ENCODE data around the gene MAML2.
"Not testable (repeated sequence)": the region's sequence is repeated elsewhere in the genome, so short reads cannot be mapped to it uniquely, and the experiment has no call there.

Gene MAML2

DNA sequence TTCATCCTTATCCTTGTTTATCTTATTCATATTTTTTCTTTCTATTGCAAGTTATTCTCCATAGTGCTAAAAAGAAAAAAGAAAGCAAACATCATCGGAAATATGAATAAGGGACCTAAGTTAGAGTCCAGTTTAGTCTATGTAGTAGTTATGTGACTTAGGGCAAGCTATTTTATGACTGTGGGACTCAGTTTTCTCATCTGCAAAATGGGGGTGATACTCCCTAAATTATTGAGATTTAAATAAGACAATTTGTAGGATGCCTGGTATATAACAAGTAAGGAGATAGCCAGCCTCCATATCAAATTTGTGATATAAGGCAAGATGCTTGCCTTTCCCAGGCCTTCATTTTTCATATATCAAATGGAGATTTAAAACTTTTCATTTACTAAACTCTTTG, 69.5 kb downstream of the MAML2 start:
- DNase-seq (ENCODE audit: low spot score), result no peak
- no peak overlapping the region for H3K27ac ChIP-seq
- ChIA-PET POLR2A (ENCODE audit: low non-redundant PET) (no interaction called here), CTCF (no interaction called here)
- TF ChIP-seq, protein P1, sequence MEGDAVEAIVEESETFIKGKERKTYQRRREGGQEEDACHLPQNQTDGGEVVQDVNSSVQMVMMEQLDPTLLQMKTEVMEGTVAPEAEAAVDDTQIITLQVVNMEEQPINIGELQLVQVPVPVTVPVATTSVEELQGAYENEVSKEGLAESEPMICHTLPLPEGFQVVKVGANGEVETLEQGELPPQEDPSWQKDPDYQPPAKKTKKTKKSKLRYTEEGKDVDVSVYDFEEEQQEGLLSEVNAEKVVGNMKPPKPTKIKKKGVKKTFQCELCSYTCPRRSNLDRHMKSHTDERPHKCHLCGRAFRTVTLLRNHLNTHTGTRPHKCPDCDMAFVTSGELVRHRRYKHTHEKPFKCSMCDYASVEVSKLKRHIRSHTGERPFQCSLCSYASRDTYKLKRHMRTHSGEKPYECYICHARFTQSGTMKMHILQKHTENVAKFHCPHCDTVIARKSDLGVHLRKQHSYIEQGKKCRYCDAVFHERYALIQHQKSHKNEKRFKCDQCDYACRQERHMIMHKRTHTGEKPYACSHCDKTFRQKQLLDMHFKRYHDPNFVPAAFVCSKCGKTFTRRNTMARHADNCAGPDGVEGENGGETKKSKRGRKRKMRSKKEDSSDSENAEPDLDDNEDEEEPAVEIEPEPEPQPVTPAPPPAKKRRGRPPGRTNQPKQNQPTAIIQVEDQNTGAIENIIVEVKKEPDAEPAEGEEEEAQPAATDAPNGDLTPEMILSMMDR (conservative IDR thresholded peaks at IDR 0.05; ENCODE audit: low read depth), result no peak

DNA sequence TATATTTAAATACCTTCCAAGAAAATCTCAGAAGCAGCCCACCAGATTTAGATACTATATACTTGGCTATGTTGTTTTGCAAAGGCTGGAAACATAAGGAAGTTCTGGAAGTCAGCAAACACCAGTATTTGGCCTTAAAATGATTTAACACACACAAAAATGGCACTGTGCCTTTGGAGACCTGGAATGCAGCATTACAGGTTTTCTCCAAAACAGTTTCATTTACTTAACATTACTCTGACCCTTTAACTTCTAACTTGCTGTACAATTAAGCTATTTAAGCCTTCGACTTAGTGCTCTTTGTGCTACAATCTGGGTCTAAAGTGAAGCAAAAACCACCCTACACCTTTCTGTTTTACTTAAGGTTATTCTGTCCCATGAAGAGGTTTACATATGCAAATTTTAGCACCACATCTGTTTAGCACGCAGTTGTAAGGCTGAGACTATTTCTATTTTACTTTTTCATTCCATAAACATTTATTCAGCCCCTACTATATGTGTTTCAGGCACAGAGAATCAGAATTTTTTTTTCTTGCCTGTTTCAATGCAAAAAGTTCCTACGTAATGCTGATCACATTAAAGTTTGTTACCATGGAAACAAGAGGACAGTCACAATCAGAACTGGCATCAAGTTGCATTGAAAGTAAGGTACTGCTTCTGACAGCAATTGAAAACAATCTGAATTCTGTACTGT, 70.3 kb downstream of the MAML2 start:
- ChIA-PET POLR2A (ENCODE audit: low non-redundant PET) (no interaction called here), CTCF (no interaction called here)
- no peak for DNase-seq (ENCODE audit: low spot score)

DNA sequence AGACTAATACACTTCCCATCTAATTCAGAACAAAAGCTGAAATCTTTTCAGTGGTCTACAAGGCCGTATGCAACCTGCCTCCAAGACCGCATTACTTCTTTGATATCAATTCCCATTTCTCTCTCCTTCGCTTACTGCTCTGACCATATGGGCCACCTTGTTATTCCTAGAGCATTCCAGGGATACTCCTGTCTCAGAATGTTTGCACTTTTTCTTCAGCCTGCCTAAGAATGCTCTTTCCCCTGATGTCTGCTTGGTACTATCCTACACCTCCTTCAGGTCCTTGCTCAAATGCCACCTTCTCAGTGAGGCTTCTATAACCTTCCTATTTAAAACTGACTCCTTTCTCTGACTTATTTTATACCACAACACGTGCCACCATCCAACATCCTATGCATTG, 71.2 kb downstream of the MAML2 start:
- H3K27ac ChIP-seq, result no peak overlapping the region
- ChIA-PET POLR2A (ENCODE audit: low non-redundant PET) (no interaction called here), CTCF (no interaction called here)
- TF ChIP-seq, protein P1 (conservative IDR thresholded peaks at IDR 0.05; ENCODE audit: low read depth), result no peak
- no peak for DNase-seq (ENCODE audit: low spot score)

More for the DNA sequence above, 70.3 kb downstream of the MAML2 start:
- H3K27ac ChIP-seq, result no peak overlapping the region
- TF ChIP-seq, protein P1 (conservative IDR thresholded peaks at IDR 0.05; ENCODE audit: low read depth), result no peak

DNA sequence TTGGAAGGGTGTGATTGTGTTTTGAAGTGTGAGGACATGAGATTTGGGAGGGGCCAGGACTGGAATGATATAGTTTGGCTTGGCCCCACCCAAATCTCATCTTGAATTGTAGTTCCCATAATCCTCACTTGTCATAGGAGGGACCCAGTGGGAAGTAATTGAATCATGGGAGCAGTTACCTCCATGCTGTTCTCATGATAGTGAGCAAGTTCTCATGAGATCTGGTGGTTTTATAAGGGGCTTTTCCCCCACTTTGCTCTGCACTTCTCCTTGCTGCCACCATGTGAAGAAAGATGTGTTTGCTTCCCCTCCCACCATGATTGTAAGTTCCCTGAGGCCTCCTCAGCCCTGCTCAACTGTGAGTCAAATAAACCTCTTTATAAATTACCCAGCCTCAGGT, 71.6 kb downstream of the MAML2 start:
- DNase-seq (ENCODE audit: low spot score); CTCF ChIA-PET; H3K27ac ChIP-seq; POLR2A ChIA-PET (ENCODE audit: low non-redundant PET): not testable (repeated sequence)

DNA sequence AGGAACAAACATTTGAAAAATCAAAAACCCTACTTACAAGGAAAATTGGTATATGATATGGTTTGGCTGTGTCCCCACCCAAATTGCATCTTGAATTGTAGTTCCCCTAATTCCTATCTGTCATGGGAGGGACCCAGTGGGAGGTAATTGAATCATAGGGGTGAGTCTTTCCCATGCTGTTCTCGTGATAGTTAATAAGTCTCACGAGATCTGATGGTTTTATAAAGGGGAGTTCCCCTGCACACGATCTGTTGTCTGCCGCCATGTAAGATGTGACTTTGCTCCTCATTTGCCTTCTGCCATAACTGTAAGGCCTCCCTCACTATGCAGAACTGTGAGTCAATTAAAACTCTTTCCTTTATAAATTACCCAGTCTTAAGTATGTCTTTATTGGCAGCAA, 74.5 kb downstream of the MAML2 start:
- H3K27ac ChIP-seq; POLR2A ChIA-PET (ENCODE audit: low non-redundant PET); DNase-seq (ENCODE audit: low spot score); CTCF ChIA-PET: not testable (repeated sequence)

DNA sequence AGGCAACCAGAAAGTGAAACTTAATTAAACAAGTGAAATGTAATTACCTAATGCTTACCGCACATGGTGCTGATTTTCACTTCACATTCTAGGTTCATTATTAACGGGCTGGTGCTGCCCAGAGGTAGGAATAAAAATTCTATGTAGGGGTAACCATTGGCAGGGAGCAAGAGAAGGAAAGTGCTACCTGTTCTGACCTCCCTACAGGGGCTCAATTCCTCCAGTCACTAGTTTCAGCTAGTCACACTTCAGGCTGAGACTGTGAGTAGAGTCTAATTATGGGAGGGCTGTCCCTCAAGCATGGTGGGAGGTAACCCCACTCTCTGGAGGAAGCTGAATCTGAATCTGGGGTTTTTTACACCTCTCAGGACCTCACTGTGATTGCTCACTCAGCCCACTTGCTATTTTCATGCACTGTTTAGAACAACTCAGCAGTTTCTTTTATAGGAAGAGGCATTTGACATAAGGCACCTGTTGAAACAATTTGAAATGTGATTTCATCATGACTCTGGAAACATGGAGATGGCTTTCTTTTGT, 75.4 kb downstream of the MAML2 start:
- POLR2A ChIA-PET (ENCODE audit: low non-redundant PET), result no interaction called here
- TF ChIP-seq, protein P1 (conservative IDR thresholded peaks at IDR 0.05; ENCODE audit: low read depth), result no peak
- no peak for DNase-seq (ENCODE audit: low spot score)
- H3K27ac ChIP-seq, result no peak overlapping the region
- CTCF ChIA-PET, result no interaction called here

DNA sequence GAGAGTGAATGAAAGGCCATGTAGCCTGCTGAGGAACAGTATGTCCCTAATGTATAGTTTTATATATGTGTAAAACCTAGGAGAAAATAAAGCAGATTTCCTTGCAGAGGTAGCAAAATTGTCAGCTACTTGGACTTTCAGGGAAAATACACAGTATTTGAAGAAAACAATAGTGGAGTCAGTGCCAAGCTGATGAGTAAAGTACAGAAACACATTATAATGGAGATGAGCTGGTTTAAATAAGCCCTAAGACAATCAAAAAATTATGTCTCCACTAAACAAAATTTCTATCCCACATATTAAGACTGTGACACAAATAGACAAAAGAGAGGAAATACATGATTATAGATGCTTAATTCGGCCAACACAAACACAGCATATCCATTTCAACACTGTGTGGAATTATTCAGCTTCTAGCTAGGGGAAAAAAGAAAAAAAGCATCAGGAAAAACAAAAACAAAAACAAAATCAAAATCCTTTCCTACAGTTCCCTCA, 75.9 kb downstream of the MAML2 start:
- no peak overlapping the region for H3K27ac ChIP-seq
- TF ChIP-seq, protein P1 (conservative IDR thresholded peaks at IDR 0.05; ENCODE audit: low read depth), result no peak
- CTCF ChIA-PET, result no interaction called here
- POLR2A ChIA-PET (ENCODE audit: low non-redundant PET), result no interaction called here
- no peak for DNase-seq (ENCODE audit: low spot score)
